ENCODE data around the gene DCLK2. TPM values are rescaled to one million over a fixed set of nuclear protein-coding genes. Genes with fewer than 3 reads are reported as not detected.

The DCLK2 gene
- total and polyA plus RNA-seq, 2 of the 8 experiments (the other 6 are each of a cell fraction or from before 2014, with no cell fraction given), result 0.32 to 0.37 TPM

DNA sequence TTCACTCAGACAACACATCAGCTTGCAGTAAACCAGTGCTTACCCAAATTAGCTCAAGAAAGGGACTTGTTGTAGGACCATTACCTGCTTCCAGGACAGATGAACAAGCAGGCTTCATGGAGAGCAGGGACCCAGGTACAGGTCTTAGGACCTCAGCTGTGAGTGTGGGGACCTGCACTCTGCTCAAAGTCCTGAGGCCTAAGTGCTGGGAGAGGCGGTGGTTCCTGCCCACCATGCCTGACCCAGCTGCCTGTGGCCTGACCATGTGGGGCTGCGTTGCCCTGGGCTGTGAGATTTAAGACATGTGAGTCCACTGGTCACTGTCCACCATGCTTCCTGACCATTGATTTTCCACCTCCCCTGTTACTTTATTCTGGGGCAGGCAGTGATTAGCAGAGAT is 140.2 kb downstream of the DCLK2 start:
- Histone ChIP-seq H4K91ac (replicated peaks; ENCODE audit: insufficient read length, low read length) (no peak overlapping the region), H2BK5ac (ENCODE audit: low read depth, low read length) (no peak overlapping the region), H3K18ac (ENCODE audit: extremely low read depth, low read length) (no peak overlapping the region), H3K23me2 (ENCODE audit: low read depth, low read length) (no peaks in the 10 kb centered on the region), H3K79me1 (ENCODE audit: low read depth, low read length) (no peaks in the 10 kb centered on the region), H3K36me3 (ENCODE audit: control insufficient read depth in 2 of 4, insufficient read depth in 4 of 4, low read length in 3 of 4) (no peaks in the 10 kb centered on the region), H3K4ac (replicated peaks; ENCODE audit: insufficient read length, low read depth, low read length) (no peak overlapping the region), H4K5ac (ENCODE audit: insufficient read length, low read depth, low read length) (no peak overlapping the region), H3K9ac (replicated peaks in 1 of 4; ENCODE audit: extremely low read depth in 1 of 4, low read depth in 3 of 4, low read length in 3 of 4) (no peak overlapping the region), H2AK5ac (ENCODE audit: low read depth, low read length) (no peak overlapping the region), H3K4me1 (replicated peaks in 1 of 4; ENCODE audit: control insufficient read depth in 3 of 4, insufficient read depth in 4 of 4, low read length in 3 of 4) (peaks cover 0 to 7% (median 0%) of the 10 kb centered on the region in 4 experiments; a peak in 4 of 7 replicates), H3K9me3 (ENCODE audit: insufficient read depth in 2 of 2, low read depth in 1 of 2, low read length in 1 of 2) (no peaks in the 10 kb centered on the region), H3K4me3 (ENCODE audit: extremely low read depth in 1 of 4, insufficient read depth in 2 of 4, low read depth in 3 of 4, low read length in 4 of 4) (no peak overlapping the region), H2AFZ (ENCODE audit: low read length) (peak overlapping the region; percentile 81; the same call in 1 of the 2 replicates), H2BK120ac (replicated peaks; ENCODE audit: low read depth, low read length) (no peak overlapping the region), H3K79me2 (ENCODE audit: control insufficient read depth in 1 of 2, insufficient read depth in 2 of 2, low read length in 2 of 2) (no peaks in the 10 kb centered on the region), H3K23ac (ENCODE audit: insufficient read length) (no peak overlapping the region), H3K27ac (ENCODE audit: low read depth, low read length) (no peak overlapping the region), H2BK20ac (ENCODE audit: low read length) (no peak overlapping the region), H2BK15ac (ENCODE audit: low read length) (no peak overlapping the region), H3K4me2 (ENCODE audit: insufficient read depth in 1 of 2, low read depth in 2 of 2, low read length in 2 of 2) (no peak overlapping the region), H3K56ac (replicated peaks; ENCODE audit: insufficient read length, low read depth, low read length) (no peak overlapping the region), H3K14ac (ENCODE audit: insufficient read length) (no peak overlapping the region), H4K20me1 (replicated peaks in 1 of 2; ENCODE audit: control insufficient read depth in 1 of 2, insufficient read depth in 2 of 2, low read length in 2 of 2) (no peaks in the 10 kb centered on the region), H4K8ac (ENCODE audit: extremely low read depth, insufficient read depth, low read length) (no peak overlapping the region), H2BK12ac (ENCODE audit: low read depth, low read length) (no peak overlapping the region), H3K27me3 (replicated peaks in 1 of 4; ENCODE audit: control insufficient read depth in 3 of 4, extremely low read depth in 1 of 4, insufficient read depth in 3 of 4, low read length in 3 of 4) (no peaks in the 10 kb centered on the region; a peak in 1 of 7 replicates)
- TF ChIP-seq SP2 (IDR thresholded peaks at IDR 0.05; ENCODE audit: low read length), result no peak
- CTCF ChIA-PET (ENCODE audit: partially characterized antibody), result interaction anchor here (1.2 to 4.2 kb wide), 13 partner anchors 9 to 233 kb away, joined by 3 to 23 read pairs (median 4); no protein-coding TSS in a partner anchor
- FAIRE-seq (no peak), DNase-seq (ENCODE audit: low read depth in 1 of 2, low spot score in 2 of 2) (no peak)
- 100% methylated on average over 2 of the region's 2 CpGs; no CpG with 5 or more reads in 1 of the 2 experiments for WGBS, 2 experiments (ENCODE audit: extremely low coverage in 1 of 2, insufficient coverage in 1 of 2, insufficient read length in 1 of 2, insufficient replicate concordance in 2 of 2, low coverage in 1 of 2, low lambda C conversion rate in 2 of 2, missing lambda C conversion rate in 1 of 2)
- POLR2A ChIA-PET (ENCODE audit: partially characterized antibody), result no interaction called here
